Measurements from ENCODE around the gene SMG7. TPM values are rescaled to one million over a fixed set of nuclear protein-coding genes. Genes with fewer than 3 reads are reported as not detected.

SMG7 gene
- total RNA-seq, 1 donor from 2014 or later: 66.2 TPM

- Mint-ChIP-seq H3K36me3 (ENCODE audit: unreplicated experiment) (no peaks in the 10 kb centered on the region), H3K4me1 (ENCODE audit: low read depth, unreplicated experiment) (peaks cover 27% of the 10 kb centered on the region), H3K9me3 (ENCODE audit: unreplicated experiment) (no peaks in the 10 kb centered on the region), H3K27me3 (ENCODE audit: unreplicated experiment) (no peaks in the 10 kb centered on the region), H3K4me3 (ENCODE audit: unreplicated experiment) (no peak overlapping the region), H3K27ac (ENCODE audit: unreplicated experiment) (peak overlapping the region; percentile 30)
- DNase-seq: no peak
- no peak for TF ChIP-seq CTCF (IDR thresholded peaks at IDR 0.05; ENCODE audit: partially characterized antibody, unreplicated experiment)
Observed at GRCh38 chr1:183593356-183593755, 121.1 kb downstream of the SMG7 start.

GRCh38 chr1:183595537-183595936 lies 123.2 kb downstream of the SMG7 start:
- H3K4me3 Mint-ChIP-seq (ENCODE audit: unreplicated experiment): no peak overlapping the region
- no peaks in the 10 kb centered on the region for H3K9me3 Mint-ChIP-seq (ENCODE audit: unreplicated experiment)
- DNase-seq: no peak
- peaks cover under 1% of the 10 kb centered on the region for H3K36me3 Mint-ChIP-seq (ENCODE audit: unreplicated experiment)
- peaks cover 30% of the 10 kb centered on the region for H3K4me1 Mint-ChIP-seq (ENCODE audit: low read depth, unreplicated experiment)
- H3K27me3 Mint-ChIP-seq (ENCODE audit: unreplicated experiment): no peaks in the 10 kb centered on the region
- H3K27ac Mint-ChIP-seq (ENCODE audit: unreplicated experiment): no peak overlapping the region
- no peak for TF ChIP-seq CTCF (IDR thresholded peaks at IDR 0.05; ENCODE audit: partially characterized antibody, unreplicated experiment)

GRCh38 chr1:183596500-183596899 lies 124.2 kb downstream of the SMG7 start:
- no peak for DNase-seq
- H3K9me3 Mint-ChIP-seq (ENCODE audit: unreplicated experiment): no peaks in the 10 kb centered on the region
- H3K4me3 Mint-ChIP-seq (ENCODE audit: unreplicated experiment): no peak overlapping the region
- TF ChIP-seq CTCF (IDR thresholded peaks at IDR 0.05; ENCODE audit: partially characterized antibody, unreplicated experiment): no peak
- H3K4me1 Mint-ChIP-seq (ENCODE audit: low read depth, unreplicated experiment): peaks cover 30% of the 10 kb centered on the region
- H3K27ac Mint-ChIP-seq (ENCODE audit: unreplicated experiment): no peak overlapping the region
- H3K36me3 Mint-ChIP-seq (ENCODE audit: unreplicated experiment): peaks cover 5% of the 10 kb centered on the region
- no peaks in the 10 kb centered on the region for H3K27me3 Mint-ChIP-seq (ENCODE audit: unreplicated experiment)

- TF ChIP-seq CTCF (IDR thresholded peaks at IDR 0.05; ENCODE audit: partially characterized antibody, unreplicated experiment): no peak
- peaks cover 5% of the 10 kb centered on the region for H3K36me3 Mint-ChIP-seq (ENCODE audit: unreplicated experiment)
- H3K4me1 Mint-ChIP-seq (ENCODE audit: low read depth, unreplicated experiment): peaks cover 29% of the 10 kb centered on the region
- H3K9me3 Mint-ChIP-seq (ENCODE audit: unreplicated experiment): no peaks in the 10 kb centered on the region
- peak overlapping the region; percentile 79 for H3K27ac Mint-ChIP-seq (ENCODE audit: unreplicated experiment)
- DNase-seq: no peak
- peak overlapping the region; percentile 26 for H3K4me3 Mint-ChIP-seq (ENCODE audit: unreplicated experiment)
- H3K27me3 Mint-ChIP-seq (ENCODE audit: unreplicated experiment): no peaks in the 10 kb centered on the region
Observed at GRCh38 chr1:183597656-183598347, 125.5 kb downstream of the SMG7 start.

- TF ChIP-seq CTCF (IDR thresholded peaks at IDR 0.05; ENCODE audit: partially characterized antibody, unreplicated experiment): no peak
- H3K4me1 Mint-ChIP-seq (ENCODE audit: low read depth, unreplicated experiment): peaks cover 23% of the 10 kb centered on the region
- H3K27ac Mint-ChIP-seq (ENCODE audit: unreplicated experiment): peak overlapping the region; percentile 79
Observed at GRCh38 chr1:183598386-183598785, 126.1 kb downstream of the SMG7 start.

More at GRCh38 chr1:183598386-183598785, 126.1 kb downstream of the SMG7 start:
- peaks cover 5% of the 10 kb centered on the region for H3K36me3 Mint-ChIP-seq (ENCODE audit: unreplicated experiment)
- H3K4me3 Mint-ChIP-seq (ENCODE audit: unreplicated experiment): peak overlapping the region; percentile 26
- H3K9me3 Mint-ChIP-seq (ENCODE audit: unreplicated experiment): no peaks in the 10 kb centered on the region
- no peaks in the 10 kb centered on the region for H3K27me3 Mint-ChIP-seq (ENCODE audit: unreplicated experiment)
- no peak for DNase-seq
